Left lung (tissue), 10 donors: ENCODE results near the gene ARID5B. TPM values are rescaled to one million over a fixed set of nuclear protein-coding genes. Genes with fewer than 3 reads are reported as not detected.

Experiments
- ATAC-seq: fragments of 200-7000 bp; cut with Tn5 transposase; one replicate; pipeline ENCODE4 v1.9.1; 2020; ENCODE audit warnings: moderate library complexity
- DNase-seq, 4 donors: peaks; one replicate each; pipeline ENCODE4 v3.0.0-alpha.2; 2013 to 2020
- H3K27ac ChIP-seq, 2 donors: fragments of 200-600 bp; sonication (generic) in 1 of 2; one replicate each; pipeline versions ENCODE4 v1.5.0 to v1.8.0; 2020 to 2021
- H3K27me3 ChIP-seq, 2 donors: fragments of 200-600 bp; sonication (generic) in 1 of 2; one replicate each; pipeline versions ENCODE4 v1.5.0 to v1.8.0; 2020 to 2021
- H3K36me3 ChIP-seq, 2 donors: fragments of 200-600 bp; sonication (generic) in 1 of 2; one replicate each; pipeline versions ENCODE4 v1.5.0 to v1.8.0; 2020 to 2021
- H3K4me1 ChIP-seq, 2 donors: fragments of 200-600 bp; one replicate each; pipeline ENCODE4 v1.8.0; 2021
- H3K4me3 ChIP-seq, 2 donors: fragments of 200-600 bp; sonication (generic) in 1 of 2; one replicate each; pipeline versions ENCODE4 v1.5.0 to v1.8.0; 2020 to 2021; ENCODE audit warnings: mild to moderate bottlenecking in 1 of 2
- H3K9me3 ChIP-seq, 2 donors: fragments of 200-600 bp; sonication (generic) in 1 of 2; one replicate each; pipeline versions ENCODE4 v1.5.0 to v1.8.0; 2020 to 2021
- intact Hi-C, 2 donors: fragments of 100-400 bp; cut with DNase I; formaldehyde crosslinking; loops; one replicate each; pipeline versions ENCODE4 v1.11.2 to v1.14.2; 2022
- polyA plus RNA-seq, 6 donors: library from polyadenylated mRNA; unstranded; fragments of 120-200 nt; gene quantifications; one replicate each; pipeline ENCODE4 v1.2.1, GENCODE V29; 2013; ENCODE audit not compliant: insufficient read length in 6 of 6
- total RNA-seq, 2 donors: library from RNA; stranded (reverse); fragmentation: NEBNext Ultra II Directional; extraction: Animal tissue kit (Norgen Biotek cat#: 25700); gene quantifications; one replicate each; pipeline ENCODE4 v1.2.1, GENCODE V29; 2021
- TF ChIP-seq, protein P1 (sequence below), 2 donors: fragments of 200-600 bp; sonication (generic) in 1 of 2; IDR thresholded peaks; one replicate each; pipeline versions ENCODE4 v1.5.0 to v1.8.0; 2021; ENCODE audit warnings: antibody characterized with exemption in 2 of 2
- donor health status: DM: no; HTN: yes; CAD: no.
- donor health status: DM: no; HTN: no; CAD: no.

ARID5B gene
- total and polyA plus RNA-seq, 8 donors = 29.9 to 51.5 (median 44.4) TPM

DNA sequence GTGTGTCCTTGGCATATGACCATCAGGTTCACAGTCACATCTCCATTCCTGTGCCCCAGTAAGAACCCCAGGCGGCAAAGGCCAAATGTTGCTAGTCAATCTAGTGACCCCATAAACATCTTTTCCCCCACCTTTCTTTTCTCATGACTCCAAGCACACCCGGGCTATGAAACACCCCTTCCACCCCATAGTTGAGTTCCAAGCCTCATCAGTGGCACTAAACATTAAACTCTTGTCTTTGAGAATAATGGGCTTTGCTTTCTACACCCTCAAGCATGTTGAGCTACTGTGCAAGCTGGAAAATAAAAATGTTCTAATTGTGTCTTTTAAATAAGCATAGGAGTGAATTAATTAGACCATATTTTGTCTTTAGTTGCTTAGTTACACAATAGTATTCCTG lies 9.4 kb downstream of the ARID5B start:
- no peaks in the 10 kb centered on the region for H3K9me3 ChIP-seq
- TF ChIP-seq, protein P1, sequence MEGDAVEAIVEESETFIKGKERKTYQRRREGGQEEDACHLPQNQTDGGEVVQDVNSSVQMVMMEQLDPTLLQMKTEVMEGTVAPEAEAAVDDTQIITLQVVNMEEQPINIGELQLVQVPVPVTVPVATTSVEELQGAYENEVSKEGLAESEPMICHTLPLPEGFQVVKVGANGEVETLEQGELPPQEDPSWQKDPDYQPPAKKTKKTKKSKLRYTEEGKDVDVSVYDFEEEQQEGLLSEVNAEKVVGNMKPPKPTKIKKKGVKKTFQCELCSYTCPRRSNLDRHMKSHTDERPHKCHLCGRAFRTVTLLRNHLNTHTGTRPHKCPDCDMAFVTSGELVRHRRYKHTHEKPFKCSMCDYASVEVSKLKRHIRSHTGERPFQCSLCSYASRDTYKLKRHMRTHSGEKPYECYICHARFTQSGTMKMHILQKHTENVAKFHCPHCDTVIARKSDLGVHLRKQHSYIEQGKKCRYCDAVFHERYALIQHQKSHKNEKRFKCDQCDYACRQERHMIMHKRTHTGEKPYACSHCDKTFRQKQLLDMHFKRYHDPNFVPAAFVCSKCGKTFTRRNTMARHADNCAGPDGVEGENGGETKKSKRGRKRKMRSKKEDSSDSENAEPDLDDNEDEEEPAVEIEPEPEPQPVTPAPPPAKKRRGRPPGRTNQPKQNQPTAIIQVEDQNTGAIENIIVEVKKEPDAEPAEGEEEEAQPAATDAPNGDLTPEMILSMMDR (IDR thresholded peaks at IDR 0.05) = no peak
- H3K4me1 ChIP-seq = peaks cover 0 to 9% of the 10 kb centered on the region in 2 donors
- H3K36me3 ChIP-seq = peaks cover 0 to 14% of the 10 kb centered on the region in 2 donors
- intact Hi-C loops = no loop called here
- DNase-seq = no peak
- no peak overlapping the region for H3K4me3 ChIP-seq
- ATAC-seq = no peak
- no peak overlapping the region for H3K27ac ChIP-seq
- H3K27me3 ChIP-seq = no peaks in the 10 kb centered on the region

DNA sequence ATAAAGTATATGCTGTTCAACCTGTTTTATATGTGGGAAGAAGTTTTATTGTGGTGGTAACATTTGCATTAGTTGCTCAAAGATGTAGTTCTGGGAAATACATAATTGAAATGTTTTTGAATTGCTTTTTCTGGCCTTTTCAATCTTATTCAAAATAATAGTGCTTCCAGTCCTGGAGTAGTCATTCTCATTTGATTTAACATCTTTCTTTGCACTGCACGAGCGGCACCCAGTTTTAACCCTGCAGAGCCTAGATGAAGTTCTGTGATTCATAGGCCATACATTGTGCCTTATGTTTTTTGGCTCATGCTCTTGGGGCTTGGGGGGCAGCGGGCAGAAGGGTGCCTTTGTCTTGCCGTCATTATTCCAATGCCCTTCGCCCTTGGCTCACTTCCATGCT lies 9.9 kb downstream of the ARID5B start:
- no peak overlapping the region for H3K4me3 ChIP-seq
- peaks cover 0 to 5% of the 10 kb centered on the region in 2 donors for H3K4me1 ChIP-seq
- no peaks in the 10 kb centered on the region for H3K27me3 ChIP-seq
- TF ChIP-seq, protein P1 (IDR thresholded peaks at IDR 0.05) = no peak
- no peaks in the 10 kb centered on the region for H3K9me3 ChIP-seq
- intact Hi-C loops = no loop called here
- ATAC-seq = no peak
- no peak overlapping the region for H3K27ac ChIP-seq
- no peak for DNase-seq
- H3K36me3 ChIP-seq = peaks cover 0 to 14% of the 10 kb centered on the region in 2 donors

DNA sequence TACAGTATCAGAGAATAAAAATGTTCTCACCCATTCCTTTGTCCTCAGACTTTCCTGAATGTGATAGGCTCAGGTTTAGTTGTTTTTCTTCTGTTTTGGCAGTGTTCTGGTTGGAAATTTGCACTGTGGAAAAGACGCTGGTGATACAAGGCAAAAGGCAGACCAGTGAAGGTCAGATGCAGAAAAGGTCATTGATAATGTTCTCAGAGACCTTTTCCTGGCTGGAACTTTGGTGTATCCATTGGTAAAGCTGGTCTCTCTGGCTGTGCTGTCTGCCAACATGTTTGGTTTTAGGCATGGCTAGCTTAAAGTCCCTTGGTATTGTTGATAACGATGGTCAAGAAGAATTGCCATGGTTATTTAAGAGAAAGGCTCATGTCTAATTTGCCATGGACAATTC lies 11.5 kb downstream of the ARID5B start:
- DNase-seq (no peak), ATAC-seq (no peak)
- TF ChIP-seq, protein P1 (IDR thresholded peaks at IDR 0.05) = no peak
- H3K27ac ChIP-seq = no peak overlapping the region
- intact Hi-C loops = no loop called here
- no peak overlapping the region for H3K4me3 ChIP-seq
- no peaks in the 10 kb centered on the region for H3K27me3 ChIP-seq
- H3K4me1 ChIP-seq = peaks cover 0 to 5% of the 10 kb centered on the region in 2 donors
- H3K9me3 ChIP-seq = no peaks in the 10 kb centered on the region
- peaks cover 0 to 14% of the 10 kb centered on the region in 2 donors for H3K36me3 ChIP-seq

DNA sequence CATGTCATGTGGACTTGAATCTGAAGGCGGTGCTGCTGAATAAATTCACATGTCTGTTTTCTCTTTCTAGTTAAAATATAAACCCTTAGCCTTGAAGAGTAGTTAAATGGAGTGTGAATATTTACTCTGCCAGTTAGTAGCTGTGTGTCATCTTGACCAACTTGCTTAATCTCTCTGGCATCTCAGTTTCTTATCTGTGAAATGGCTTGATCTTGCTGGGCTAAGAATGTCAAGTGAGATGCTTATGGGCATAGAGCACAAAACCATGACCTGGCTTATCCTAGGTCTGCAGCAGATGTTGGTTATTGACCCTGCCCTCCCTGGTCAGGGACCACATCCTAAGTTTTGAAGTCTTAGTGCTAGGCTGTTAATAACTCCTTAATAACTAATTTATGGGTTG lies 16.6 kb downstream of the ARID5B start:
- intact Hi-C loops = no loop called here
- no peaks in the 10 kb centered on the region for H3K4me1 ChIP-seq
- DNase-seq (no peak), ATAC-seq (no peak)
- TF ChIP-seq, protein P1 (IDR thresholded peaks at IDR 0.05) = no peak
- H3K27ac ChIP-seq = no peak overlapping the region
- H3K4me3 ChIP-seq = no peak overlapping the region
- no peaks in the 10 kb centered on the region for H3K27me3 ChIP-seq
- peaks cover 0 to 2% of the 10 kb centered on the region in 2 donors for H3K9me3 ChIP-seq
- peaks cover 0 to 14% of the 10 kb centered on the region in 2 donors for H3K36me3 ChIP-seq

DNA sequence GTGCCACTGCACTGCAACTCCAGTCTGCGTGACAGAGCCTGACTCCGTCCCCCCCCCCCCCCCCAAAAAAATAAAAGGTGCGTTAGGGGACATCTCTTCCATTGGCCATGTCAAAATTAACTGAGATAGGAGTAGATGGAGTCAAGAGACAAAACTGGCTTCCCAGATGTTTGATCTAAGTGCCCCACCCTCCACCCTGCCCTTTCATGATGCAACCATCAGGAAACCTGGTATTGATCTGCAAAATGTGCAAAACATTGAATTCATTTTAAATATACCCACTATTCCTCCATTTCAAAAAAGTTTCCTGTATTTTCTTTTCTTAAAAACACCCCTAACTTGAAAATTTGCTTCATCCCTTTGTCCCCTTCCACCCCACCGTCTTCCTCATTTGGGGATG lies 17.5 kb downstream of the ARID5B start:
- DNase-seq (no peak), ATAC-seq (no peak)
- Histone ChIP-seq H3K9me3 (peaks cover 0 to 2% of the 10 kb centered on the region in 2 donors), H3K36me3 (peaks cover 0 to 10% of the 10 kb centered on the region in 2 donors), H3K27ac (no peak overlapping the region), H3K27me3 (no peaks in the 10 kb centered on the region), H3K4me3 (no peak overlapping the region), H3K4me1 (no peaks in the 10 kb centered on the region)
- TF ChIP-seq, protein P1 (IDR thresholded peaks at IDR 0.05) = no peak
- intact Hi-C loops = no loop called here
